Midbrain (tissue), 1 donor: ENCODE measurements around the gene NR2F1-AS1.

Experiments used
- DNase-seq: peaks from one replicate; lab custom pipeline; 2025; lab: John Stamatoyannopoulos, UW

The NR2F1-AS1 gene

DNA sequence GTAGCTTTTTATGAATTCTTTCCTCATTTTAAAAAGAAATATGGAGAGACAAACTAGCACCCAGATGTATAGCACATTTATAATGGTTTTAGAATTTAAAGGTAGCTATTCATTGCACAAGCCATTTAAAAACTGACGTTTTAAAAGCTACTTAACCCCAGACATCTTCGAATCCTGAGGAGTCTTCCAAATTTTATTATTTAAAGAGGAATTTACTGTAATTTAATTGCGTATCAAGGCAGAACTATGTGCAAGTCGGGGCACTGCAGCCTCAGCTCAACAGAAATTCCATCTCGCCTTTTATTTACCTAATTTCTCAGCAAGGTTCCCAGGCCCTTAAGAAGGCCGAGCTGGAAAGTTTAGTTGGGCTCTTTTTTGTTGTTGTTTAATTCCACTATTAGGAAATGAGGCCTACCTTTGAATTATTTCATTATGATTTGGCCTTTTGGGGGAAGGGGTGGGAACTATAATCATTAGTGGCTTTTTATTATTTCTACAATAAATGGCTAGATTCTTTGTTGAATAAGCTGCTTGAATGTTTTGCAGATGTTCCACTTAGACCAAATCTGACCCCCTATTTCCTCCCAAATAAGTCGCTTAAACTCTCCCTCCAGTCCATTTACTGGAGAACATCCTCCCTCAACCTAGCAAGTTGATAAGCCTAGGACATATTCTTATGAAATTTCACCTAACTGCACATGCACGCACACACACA lies 22.2 kb upstream of the NR2F1-AS1 start:
- DNase-seq, result no peak

DNA sequence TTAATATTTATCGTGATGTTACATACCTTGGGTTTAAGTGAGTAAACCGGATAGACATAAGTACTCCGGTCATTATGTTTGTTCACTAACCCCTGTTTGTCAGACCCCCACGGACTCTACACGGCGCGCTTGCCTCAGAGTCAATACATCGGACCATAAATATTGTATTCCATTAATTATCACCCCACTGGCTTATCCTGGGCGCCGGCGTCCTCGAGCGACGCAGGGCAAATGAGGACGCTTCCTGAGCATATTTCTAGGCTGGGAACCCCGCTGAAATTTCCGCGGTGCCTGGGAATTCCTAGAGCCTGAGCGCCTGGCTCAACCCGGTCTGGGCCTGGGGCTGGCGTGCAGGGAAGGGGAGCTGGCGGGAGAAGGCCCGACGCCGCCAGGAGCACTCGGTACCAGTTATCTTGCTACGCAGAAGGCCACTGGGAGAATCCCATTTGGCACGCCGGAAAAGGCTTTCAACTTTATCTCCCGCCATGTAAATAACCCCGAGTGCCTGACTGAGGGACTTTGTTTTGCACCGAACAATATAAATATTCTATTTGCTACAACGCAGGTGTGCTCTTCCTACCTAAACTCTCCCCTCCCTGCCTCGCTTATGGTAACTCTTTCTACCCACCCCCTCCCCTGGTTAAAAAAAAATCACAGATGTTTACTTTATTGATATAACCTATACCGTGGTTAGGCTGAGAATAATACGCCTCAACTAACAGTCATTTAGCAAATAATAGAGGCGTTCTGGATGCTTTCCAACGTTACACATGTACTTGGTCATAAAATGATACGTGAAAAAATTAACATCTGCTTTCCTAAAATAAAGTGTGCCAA lies 21.4 kb upstream of the NR2F1-AS1 start:
- no peak for DNase-seq

- DNase-seq, result no peak
These were observed 20.8 kb upstream of the NR2F1-AS1 start for GRCh38 chr5:93601802-93602155.

DNA sequence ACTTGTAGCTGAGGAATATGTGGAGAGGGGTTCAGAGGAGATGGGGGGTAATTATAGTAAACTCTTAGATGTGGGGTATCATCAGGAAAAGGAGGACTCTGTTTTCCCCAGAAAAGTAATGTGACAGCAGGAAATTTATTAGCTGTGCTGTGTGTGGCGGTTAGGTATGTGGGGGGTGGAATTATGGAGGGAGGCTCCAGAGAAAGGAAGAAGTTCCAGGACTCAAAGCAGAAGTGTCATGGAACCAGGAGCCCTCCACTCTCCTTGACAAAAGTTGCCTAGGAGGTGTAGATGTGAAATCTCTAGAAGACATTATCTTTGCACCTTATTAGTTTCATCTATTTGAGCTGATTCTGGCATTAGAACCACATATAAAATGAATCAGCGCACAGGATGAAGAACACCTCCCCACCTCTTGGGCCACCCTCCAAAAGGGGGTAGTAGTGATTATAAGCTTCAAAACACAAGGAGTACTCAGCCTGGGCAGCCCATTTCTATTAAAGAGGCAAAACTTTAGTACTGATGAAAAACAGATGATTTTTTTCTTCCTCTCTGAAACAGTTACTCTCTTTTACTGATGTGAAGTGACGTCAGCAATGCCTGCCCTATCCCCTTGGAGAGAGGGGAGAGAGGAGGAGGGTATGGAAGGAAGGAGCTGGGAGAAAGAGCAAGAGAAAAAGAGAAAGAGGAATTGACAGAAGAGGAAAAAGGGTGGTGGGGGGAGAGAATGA lies 20.2 kb upstream of the NR2F1-AS1 start:
- no peak for DNase-seq

GRCh38 chr5:93600409-93601070 lies 19.5 kb upstream of the NR2F1-AS1 start:
- no peak for DNase-seq

GRCh38 chr5:93599399-93600120 lies 18.5 kb upstream of the NR2F1-AS1 start:
- no peak for DNase-seq

DNA sequence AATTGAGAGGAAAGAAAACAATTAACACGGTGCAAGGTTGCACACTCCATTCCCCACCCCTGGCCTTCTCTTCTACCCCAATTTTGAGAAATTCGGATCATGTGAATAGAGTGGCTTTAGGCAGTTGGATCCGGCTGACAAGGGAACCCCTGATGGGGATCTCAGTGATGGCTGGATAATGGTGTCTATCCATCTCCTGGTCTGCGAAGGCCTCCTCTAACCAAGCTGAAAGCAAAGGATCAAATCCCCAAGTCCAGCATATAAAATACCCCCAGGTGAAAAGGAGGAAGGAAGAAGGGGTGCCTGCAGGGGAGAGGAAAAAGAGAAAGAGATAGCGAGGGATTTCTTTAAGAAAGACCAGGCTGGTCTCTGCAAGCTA lies 18.0 kb upstream of the NR2F1-AS1 start:
- no peak for DNase-seq

DNA sequence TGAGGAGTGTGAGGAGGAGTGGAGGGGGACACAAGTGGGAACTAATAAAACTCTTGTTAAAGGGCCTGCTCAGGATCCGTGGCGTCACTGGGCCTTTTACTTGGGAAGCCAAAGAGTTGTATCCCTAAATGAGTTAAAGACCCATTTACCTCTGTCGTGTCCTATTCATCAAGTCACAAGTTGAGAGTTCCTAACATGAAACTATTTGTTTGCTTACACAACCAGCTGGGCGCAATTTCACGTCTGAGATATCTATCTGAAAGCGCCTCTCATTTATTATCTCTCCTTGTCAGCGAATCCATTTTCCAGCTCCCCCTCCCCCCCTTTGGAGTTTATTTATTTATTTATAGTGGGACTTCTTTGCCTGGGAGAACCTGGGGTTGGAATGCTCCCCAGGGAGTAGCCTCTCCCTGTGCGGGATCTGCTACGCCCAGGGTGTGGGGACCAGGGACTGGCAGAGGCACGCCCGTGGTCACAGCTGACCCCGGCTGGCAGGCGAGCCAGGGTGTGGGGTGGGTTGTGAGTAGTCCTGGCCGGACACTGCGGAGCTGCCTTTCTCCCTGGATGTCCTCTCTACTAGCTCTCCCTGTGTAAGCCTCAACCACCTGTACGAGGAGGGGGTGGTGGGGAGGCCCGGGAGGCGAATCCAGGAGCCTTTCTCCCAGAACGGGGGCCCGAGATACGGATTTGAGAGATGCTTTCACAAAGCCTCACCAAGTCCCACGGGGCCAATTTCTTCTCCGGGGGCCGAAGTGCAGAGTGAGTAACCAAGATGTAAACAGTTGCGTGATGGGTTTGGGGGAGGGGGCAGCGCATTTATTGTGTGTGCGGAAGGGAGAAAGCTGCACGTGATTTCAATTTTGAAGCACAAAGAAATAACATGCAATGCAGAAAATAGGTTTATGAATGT lies 17.3 kb upstream of the NR2F1-AS1 start:
- no peak for DNase-seq

GRCh38 chr5:93596676-93597490 lies 15.9 kb upstream of the NR2F1-AS1 start:
- no peak for DNase-seq

DNA sequence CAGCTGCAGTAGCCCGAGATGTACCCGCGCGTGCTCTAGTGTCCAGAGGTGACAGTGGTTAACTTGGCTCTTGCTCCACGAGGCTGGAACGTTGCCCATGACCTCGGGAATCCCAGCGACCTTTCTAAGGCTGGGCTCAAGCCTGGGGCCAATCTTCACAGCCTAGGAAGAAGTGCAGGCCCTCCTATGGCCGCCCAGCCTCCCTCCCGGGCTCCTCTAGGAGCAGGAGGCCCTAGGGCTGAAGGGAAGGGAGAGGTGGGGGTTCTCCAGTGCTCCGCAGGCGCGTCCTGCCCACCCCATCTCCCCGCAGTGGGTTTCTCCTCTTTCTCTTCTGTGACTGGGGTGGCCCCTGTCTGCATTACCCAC lies 15.3 kb upstream of the NR2F1-AS1 start:
- no peak for DNase-seq

- no peak for DNase-seq
These were observed 14.6 kb upstream of the NR2F1-AS1 start for GRCh38 chr5:93595420-93596147.

GRCh38 chr5:93594591-93595419 lies 13.8 kb upstream of the NR2F1-AS1 start:
- DNase-seq, result no peak

- DNase-seq, result no peak
These were observed 12.6 kb upstream of the NR2F1-AS1 start for GRCh38 chr5:93593476-93594131.

DNA sequence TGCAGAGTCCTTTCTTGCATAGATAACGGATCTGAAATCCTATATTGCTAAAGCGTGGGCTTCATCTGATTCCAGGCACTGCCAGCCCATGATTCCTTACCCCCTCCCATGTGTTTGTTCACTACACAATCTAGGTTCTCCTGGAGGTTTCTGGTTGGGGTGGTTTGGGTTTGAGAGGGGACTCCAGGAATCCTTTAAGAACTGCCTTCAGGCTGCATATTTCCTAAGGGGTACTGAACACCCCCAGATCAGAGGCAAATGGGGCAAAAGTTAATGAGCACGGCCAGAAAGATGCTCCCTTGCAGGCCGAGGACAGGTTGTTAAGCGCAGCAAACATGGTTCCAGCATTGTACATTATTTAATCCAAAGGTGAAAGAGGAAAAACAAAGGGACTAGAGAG lies 11.9 kb upstream of the NR2F1-AS1 start:
- no peak for DNase-seq

- DNase-seq, result no peak
These were observed 10.4 kb upstream of the NR2F1-AS1 start for GRCh38 chr5:93591323-93591945.

- no peak for DNase-seq
These were observed 9.5 kb upstream of the NR2F1-AS1 start for GRCh38 chr5:93590493-93590892.

DNA sequence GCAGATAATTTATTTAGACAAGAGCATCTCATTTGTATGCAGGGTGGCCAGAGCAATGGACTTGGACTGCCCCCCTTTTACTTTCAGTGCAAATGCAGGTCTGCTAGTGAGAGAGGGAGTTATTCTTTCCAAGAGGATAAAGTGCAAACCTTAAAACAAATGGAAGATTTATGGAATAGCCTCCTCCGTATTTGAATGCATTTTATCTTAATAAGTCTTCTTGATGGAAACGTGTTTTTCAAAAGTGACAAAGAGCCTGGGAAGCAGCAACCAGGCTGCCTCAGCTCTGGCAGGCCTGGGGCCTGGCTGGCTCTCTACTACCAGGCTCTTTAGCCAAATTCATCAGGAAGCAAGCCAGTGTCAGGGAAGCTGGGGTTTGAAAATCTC lies 8.8 kb upstream of the NR2F1-AS1 start:
- peak; percentile 63 for DNase-seq
